HG03565 (cell line): Measurements from ENCODE around the gene PPP2R2C.

Source experiments
- ATAC-seq: cut with Tn5 transposase; IDR thresholded peaks from one replicate; pipeline ENCODE4 v1.9.1; 2021; ENCODE audit warnings: mild to moderate bottlenecking, moderate library complexity; ENCODE audit not compliant: unreplicated experiment

PPP2R2C gene

DNA sequence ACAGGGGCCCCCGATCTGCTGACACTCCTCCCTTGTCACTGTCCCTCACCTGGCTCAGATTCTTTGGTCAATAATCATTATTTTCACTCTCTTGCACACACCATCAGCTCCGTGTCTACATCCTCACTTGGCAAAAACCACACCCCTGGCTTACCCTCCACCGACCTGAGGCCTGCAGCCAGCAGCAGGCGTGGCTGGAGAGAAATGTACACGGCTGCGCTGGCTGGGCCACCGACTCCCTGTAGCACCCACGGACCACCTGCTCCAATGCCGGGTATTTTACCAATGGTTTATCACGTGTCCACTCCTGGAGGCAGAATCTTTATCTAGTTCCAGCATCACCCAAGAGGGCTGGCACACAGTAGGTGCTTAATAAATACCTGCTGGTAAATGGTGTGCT lies 104.3 kb downstream of the PPP2R2C start:
- ATAC-seq = no peak

DNA sequence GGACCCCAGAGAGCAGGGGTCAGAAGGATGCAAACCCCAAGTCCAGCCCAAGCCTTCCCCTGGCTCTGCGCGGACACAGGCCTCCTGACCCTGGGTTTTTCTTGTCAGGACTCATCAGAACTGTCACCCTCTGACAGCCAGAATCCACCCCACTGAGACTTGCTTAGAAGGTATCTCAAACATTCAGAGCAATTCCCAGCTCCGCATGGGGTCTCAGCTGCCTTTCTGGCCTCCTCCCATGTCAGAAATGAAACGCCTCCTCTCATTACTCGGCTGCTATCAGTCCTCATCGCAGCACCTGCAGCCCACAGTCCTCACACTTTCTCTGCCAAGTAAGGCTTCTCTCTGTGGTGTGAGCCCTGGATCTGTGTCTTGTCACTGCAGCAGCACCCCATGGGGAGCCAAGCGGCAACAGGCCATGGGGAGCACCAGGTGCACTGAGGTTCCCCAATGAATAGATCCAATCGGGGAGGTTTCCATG lies 105.0 kb downstream of the PPP2R2C start:
- ATAC-seq = no peak

DNA sequence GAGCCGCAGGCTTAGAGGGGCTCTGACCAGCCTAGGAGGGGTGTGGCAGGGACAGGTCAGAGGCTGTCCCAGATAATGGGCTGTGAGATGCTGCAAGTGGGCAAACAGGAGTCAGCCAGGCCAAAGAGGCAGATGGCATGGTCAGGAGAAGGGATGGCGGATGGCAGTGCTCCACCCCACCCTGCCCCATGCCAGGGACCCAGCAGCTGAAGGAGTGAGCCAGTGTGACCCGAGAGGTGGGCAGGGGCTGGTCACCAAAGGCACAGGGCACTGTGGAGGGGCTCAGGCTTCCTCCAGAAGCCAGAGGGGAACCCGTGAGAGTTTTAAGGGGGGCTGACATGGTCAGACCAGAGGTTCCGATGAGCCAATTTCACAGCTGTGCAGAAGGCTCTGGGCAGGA lies 105.8 kb downstream of the PPP2R2C start:
- no peak for ATAC-seq

DNA sequence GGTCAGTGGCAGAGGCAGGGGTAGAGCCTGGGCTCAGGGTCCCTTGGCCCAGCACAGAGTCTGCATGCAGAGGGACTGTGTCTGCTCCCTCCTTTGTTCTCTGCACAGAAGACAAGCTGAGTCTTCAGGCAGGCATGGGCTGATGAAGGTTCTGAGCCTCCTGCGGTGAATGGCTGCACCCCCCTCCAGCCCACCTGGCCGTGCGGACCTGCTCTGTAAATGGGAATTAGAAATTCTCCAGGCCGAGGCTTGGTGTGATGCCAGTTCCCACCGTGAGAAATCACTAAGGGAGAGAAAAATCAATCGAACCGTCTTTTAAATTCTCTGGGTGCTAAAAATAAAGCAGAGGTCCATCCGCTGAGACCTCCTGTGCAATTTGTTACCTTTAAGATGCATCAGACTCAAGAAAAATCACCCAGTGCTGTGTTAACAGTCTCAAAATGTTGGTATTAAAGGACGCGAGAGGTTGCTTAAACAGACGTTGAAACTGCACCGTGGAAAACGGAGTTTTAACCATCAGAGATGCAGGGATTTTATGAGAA lies 106.8 kb downstream of the PPP2R2C start:
- ATAC-seq = no peak

DNA sequence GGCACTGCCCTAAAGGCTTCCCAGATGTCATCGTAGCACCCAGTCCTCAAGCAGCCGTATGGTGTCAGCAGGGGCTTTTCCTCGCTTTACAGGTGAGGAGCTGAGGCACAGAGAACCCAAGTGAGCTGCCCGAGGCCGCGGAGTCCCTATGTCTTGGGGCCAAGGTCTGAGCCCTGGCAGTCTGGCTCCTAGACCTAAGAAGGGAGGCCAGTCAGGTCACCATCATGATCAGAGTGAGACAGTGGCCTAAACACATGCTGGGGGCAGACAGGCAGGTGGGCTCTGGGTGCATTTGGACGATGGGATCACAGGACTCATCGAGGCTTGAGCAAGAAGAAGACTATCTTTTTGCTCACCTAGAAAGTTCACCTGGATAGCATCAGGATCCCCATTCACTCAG lies 107.8 kb downstream of the PPP2R2C start:
- ATAC-seq = no peak

DNA sequence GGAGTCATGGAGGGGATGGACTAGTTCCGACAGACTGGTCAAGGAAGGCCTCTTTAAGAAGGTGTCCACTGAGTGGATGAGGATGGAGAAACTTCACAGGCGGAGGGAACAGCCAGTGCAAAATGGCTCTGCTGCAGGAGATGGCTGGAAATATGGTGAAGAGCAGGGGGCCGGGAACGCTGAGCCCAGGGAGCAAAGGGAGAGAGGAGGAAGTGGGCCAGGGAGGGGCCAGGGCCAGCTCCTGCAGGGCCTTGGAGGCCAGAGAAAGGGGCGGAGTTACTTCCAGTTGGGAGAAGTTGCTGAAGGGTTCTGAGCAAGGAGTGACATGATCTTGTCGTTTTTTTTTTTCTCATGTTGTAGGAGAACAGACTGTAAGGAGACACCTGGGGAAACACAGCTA lies 108.3 kb downstream of the PPP2R2C start:
- no peak for ATAC-seq

DNA sequence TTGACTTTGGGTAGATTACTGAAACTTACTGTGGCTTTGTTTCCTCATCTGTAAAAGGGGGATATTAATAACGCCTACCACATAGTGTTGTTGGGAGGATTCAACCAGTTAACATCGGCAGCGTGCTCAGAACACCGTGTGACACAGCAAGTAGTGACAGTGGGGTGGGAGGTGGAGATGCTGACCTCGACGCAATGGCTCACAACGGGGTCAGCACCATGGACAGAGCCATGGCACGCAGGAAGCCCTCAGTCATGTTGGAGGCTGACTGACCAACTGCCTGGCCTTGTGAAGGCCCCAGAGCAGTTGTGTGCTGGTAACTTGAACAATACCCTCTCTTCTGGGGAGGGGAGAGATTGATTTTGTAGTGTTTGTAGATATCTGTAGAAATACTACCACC lies 109.5 kb downstream of the PPP2R2C start:
- ATAC-seq = no peak

DNA sequence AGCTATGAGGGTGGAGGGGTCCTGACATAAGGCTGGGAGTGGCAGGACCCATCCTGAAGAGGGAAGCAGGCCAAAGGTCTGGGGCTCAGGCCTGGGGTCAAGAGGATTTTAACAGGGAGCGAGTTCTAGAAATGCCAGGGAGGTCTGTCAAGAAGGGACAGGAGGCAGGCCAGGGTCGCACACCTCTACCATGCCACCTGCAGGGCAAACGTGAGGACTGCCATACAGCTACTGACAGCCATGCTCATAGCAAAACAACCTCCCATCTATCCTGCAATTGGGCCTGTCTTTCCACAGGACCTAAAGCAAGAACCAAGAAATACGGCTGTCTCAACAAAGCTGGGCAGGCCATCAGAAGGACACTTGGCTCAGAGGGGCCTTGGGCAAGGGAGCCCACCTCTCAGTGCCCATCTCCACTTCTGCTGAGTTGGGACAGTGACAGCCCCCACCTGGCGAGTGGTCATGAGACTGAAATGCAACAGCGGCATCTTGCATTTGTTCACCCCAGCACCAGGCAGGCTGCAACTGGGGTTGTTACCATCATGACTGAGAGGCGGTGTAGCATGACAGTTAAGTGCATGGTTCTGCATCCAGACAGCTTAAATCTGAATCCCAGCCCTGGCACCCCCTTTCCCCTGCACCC lies 110.0 kb downstream of the PPP2R2C start:
- no peak for ATAC-seq

DNA sequence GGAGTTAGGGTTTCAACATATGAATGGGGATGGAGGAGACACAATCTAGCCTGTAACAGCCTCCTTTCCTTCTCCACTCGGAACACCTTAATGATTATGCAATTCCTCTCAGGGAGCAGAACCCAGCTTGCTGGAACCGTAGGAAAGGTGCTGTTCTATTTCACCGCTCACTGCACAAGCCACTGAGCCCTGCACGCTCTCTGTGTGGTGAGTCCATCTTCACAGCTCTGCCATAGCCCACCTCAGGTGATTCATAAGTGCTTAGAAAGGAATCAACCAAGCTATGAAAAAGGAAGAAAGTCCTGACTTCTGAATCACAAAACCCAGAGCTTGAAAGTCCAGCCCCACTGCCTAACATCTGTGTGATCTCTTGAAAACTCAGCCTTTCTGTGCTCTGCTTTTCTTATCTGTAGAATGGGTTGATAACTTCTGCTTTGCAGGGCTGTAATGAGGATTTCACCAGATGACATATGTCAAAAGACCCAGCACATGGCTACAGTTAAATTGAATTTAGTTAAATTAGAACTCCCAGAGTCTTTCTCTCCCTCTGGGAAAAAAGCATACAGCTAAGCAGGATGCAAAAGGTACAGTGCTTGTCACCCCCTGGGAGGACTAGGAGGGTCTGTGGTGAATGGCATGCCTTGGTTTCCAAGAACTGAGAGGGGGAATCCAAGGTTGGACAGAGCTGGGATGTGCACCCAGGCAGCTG lies 111.2 kb downstream of the PPP2R2C start:
- ATAC-seq = no peak

DNA sequence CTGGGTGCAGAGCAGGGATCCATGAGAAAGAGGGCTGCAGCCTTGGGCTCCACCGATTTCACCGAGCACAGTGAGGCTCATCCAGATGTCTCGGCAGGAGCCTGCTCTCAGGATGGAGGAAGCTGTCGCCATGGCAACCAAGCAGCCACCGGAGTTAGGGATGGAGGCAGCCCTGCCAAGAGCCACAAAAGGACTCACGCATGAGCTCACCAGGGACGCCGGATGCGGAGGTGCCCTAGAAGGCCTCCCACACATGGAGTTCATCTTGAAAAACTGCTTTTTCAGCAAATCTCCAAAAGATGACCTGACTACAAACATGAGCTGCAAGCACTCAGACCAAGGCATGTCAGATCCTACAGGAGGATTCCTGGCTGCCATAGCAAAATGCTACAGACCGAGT lies 112.0 kb downstream of the PPP2R2C start:
- ATAC-seq = no peak

DNA sequence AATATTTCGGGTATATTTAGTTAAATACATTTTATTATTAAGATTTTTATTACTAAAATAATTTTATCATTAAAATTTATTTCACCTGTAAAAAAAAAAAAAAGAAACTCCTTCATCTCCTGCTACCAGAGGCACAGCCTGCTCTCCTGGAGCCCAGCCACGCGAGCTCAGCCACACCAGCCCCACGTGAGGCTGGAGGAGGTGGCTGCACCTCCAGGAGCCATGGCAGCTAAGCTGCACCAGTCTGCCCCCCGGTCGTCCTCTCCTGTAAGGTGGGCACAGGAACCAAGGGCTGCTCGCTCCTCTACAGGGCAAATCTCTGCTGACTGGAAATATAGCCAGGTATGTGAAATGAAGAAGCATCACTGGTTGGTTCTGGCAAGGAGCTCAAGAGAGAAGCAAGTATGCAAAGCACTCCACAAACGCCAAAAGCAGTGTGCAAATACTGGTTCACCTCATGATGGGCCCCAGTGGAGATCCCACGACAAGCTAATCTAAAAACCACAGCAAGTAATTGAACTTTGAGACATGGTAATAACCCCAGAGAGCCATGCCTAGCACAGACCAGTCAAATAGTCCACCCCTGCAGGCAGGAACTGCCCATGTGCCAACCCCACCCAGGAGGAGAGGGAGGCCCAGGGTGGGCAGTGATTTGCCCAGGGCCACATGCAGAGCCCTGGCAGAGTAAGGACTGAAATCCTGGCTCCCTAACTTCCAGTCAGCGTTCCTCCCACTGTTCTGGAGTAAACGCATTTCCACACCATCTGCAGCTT lies 112.7 kb downstream of the PPP2R2C start:
- no peak for ATAC-seq

DNA sequence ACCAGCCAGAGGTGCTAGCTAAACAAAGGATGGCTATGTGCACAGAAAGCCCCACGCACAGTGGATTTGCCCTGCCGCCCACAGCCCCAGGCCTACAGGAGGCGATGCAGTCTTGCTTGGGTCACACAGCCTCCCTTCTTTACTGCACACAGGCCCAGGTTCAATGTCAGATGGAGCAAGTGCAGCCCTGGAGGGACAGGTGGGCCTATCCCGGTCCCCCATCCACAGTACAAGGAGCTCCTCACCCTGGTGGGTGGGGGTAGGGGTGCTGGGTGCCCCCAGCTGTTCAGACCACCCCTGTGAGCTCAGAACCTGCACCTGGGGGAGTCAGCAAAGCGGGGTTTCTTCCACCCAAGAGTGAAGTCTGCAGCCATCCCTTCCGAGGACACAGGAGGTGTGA lies 114.9 kb downstream of the PPP2R2C start:
- ATAC-seq = no peak

DNA sequence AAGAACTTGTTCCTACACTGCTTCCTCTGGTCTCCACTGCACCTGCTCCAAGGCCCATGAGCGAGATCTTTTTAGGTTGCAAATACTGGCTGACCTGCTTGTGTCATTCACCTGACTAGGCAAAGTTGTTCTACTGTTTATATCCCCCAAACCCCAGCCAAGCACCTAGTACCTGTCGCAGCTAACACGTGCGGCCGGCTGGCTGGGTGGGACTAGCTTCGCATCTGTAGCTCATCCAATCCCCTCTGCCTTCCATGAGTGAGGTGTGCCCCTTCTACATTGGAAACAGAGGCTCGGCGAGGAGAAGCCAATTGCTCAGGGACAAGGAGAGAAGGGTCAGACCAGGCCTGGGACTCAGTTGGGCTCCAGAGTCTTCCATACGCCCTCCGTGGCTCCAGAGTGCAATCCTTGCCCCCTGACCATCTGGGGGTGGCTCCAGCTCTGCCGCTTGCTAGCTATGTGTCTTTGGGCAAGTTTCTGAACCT lies 116.3 kb downstream of the PPP2R2C start:
- no peak for ATAC-seq

DNA sequence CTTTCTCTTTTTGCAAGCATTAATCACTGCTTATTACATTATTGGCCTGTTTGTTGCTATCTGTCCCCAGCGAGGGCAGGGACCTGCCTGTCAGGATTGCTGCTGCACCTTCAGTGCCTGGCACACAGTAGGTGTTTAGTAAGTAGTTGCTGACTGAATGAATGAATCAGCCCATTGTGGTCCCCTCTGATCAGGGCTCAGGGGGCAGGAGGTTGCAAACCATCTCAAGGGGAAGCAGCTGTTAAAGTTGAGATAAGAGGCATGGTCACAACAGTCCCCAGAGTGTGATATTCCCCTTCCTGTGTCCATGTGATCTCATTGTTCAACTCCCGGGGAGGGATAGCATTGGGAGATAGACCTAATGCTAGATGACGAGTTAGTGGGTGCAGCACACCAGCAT lies 117.4 kb downstream of the PPP2R2C start:
- no peak for ATAC-seq

DNA sequence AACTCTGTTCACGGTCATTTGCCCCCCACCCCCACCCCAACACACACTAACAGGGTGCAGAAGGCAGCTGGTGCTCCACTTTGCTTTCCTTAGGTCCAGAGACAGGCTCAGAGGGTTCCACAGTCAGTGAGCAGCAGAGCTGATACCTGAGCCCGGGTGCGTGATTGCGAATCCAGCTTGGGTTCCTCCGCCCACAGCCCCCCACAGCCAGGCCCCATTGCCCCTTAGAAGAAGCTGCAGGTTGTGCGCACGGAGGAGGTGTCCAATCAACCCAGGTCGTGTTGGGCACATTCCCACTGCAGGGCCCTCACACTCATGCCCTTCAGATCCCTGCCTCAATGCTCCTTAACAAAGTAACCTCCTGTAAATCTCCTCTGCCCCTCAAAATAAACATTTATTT lies 117.8 kb downstream of the PPP2R2C start:
- no peak for ATAC-seq

DNA sequence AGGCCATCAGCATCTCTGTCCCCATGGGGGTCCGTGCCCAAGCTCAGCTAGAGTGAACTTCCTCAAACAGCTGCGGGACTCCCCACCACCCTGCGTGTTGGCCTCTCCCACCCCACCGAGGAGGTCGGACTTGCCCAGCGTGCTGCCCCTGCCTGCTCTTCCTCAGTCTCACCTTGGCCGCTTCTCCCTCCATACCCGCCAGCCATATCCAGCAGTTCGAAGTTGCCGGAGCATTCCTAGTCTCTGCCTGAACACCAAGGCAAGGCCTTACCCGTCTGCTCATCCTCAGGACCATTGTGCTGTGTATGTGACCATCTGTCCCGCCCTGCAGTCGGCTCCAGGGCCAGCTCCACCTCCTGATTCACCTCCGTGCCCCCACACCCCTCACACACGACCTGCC lies 118.3 kb downstream of the PPP2R2C start:
- no peak for ATAC-seq

DNA sequence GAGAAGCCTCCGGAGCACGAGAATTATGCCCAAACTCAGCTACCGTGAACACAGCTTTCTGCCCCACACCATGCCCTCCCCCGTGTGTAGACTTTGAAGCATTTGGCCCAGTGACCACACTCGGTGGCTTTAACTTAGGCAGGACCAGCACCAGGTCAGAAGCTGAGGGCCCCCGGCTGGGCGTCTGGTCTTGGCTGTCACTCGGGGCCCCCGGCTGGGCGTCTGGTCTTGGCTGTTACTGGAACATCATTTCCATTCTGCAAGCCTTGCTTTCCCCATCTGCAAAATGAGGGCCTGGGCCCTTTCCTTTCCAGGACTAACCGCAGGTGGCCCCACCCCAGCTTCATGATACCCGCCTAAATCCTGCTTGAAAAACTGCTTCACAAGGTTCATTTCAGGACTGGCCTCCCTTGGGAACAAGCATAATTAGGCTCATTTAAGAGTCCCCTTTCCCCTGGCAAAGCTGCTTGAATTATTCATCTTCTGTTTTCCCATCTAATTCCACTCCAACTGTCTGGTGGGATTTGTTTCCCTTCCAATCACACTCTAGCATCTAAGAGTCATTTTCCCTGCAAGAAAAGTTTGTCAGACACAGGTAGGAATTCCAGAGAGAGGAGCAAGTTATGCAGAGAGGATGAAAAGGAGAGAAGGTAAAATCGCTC lies 120.3 kb downstream of the PPP2R2C start:
- ATAC-seq = no peak

DNA sequence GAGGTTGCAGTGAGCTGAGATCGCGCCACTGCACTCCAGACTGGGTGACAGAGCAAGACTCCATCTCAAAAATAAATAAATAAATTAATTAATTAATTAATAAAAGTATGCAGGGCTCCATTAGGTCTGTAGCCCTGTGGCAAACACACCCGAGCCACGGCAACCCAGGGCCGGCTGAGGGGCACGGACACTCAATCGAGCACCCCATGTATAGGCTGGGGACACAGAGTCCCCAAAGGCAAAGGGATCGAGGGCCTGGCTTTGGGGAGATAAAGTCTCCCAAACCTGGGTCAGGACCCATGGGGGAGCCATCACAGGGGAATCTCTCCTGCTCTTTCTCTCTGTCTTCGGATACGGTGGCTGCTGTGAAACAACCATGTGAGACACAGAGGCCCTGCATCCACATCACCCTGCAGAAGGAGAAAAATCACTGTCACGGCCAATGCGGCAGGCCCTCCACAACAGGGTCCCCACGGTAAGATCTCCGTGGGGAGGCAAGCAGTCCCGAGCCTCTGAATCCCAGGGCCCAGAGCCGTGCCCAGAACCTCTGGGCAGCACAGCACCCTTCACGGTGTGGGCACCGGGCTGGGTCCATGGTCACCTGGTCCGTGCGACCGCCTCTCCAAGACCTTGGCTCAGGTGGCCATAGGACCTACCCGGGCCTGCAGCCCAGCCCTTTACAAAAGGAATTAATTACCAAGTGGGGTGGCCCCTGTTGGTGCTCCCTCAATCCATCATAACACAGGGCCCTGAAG lies 121.0 kb downstream of the PPP2R2C start:
- ATAC-seq = no peak

DNA sequence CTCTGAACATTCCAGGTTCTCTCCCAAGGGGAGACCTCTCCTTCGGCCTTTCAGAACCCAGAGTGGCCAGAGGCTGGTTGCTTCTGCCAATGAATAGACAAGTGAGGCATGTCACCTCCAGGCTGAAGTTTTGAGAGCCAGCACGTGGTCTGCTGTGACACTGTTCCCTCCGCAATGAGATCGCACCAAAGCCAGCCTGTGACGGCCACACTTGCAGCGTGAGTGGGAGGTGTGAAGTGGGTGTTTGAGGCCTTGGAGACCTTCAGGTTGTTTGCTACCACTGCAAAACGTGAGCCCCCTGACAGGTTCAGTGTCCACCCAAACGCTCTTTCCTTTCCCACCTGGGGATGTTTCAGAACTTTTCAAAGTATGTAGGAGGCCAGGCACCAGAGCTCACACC lies 121.8 kb downstream of the PPP2R2C start:
- no peak for ATAC-seq

DNA sequence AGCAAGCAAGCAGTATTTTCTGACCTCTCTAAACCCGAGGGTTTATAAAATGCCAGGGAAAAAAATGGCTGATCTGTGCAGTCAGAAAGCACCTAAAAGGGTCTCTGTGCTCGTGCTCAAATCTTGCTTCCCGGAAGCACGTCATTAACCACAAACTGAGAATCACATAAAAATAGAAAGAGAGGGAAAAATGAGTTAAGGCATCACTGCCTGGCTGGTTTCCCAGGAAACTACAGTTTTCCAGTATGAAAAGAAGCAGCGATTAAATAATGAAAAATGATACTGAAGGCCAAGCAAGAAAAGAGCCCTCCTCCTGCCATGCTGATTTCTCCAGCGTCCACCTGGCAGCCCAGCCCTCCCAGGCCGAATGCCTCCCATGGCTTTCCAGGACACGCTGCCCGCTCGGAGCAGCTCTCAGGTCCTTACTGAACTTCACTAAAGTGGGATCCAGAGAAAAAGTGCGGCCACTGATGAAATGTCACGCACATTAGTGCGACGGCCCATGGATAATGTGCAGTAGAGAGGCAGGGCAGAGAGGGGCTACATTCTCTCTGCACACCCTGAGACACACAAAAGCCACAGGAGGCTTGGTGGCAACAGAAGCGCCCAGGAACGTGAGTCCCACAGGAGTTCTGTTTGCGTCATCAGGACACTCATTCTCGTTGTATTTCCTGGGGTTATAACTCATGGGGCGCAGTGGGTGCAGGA lies 122.4 kb downstream of the PPP2R2C start:
- ATAC-seq = no peak
